Measurements from ENCODE around the gene FBXL20.
A peak's percentile ranks its signal among the peaks of the same experiment; 100 is the strongest.
"Not testable (repeated sequence)": the region's sequence is repeated elsewhere in the genome, so short reads cannot be mapped to it uniquely, and the experiment has no call there.

Gene FBXL20

DNA sequence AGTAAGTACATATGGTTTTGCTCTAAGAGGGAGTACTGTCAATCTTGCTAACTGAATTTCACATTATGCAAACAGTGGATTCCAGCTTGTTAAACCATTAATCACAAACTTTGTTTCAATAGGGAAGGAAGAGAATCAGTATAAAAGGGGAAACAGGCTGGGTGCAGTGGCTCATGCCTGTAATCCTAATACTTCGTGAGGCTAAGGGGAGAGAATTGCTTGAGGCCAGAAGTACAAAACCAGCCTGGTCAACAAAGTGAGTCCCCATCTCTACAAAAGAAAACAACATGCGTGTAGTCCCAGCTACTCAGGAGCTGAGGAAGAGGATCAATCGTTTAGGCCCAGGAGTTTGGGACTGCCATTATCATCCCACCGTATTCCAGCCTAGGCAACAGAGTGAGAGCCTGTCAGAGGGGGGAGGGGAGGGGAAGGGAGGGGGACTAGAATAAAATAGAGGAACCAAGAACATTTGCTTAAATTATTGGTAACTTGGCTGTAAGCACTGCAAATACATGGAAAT lies 65.7 kb downstream of the FBXL20 start:
- Histone ChIP-seq H3K79me2 (ENCODE audit: control insufficient read depth, insufficient read depth, low read length, poor library complexity) (no peaks in the 10 kb centered on the region), H4K8ac (ENCODE audit: low read depth, low read length) (no peak overlapping the region), H2BK12ac (ENCODE audit: low read length) (no peak overlapping the region), H3K79me1 (ENCODE audit: low read length) (no peaks in the 10 kb centered on the region), H3K4me2 (ENCODE audit: low read length) (no peak overlapping the region), H3K36me3 (ENCODE audit: control insufficient read depth in 1 of 2, insufficient read depth in 2 of 2, low read length in 2 of 2) (peaks cover 0 to 4% of the 10 kb centered on the region in 2 experiments), H2BK120ac (ENCODE audit: insufficient read depth, low read length, poor library complexity) (no peak overlapping the region), H3K23ac (ENCODE audit: low read length) (no peak overlapping the region), H2BK5ac (ENCODE audit: low read depth, low read length, poor library complexity) (no peak overlapping the region), H3K27me3 (ENCODE audit: insufficient read depth, low read length) (no peaks in the 10 kb centered on the region), H4K91ac (ENCODE audit: low read depth, low read length) (no peak overlapping the region), H3K9ac (ENCODE audit: low read length) (no peak overlapping the region), H3K9me3 (ENCODE audit: insufficient read depth, low read depth, low read length) (peaks cover 2% of the 10 kb centered on the region), H3K4me1 (ENCODE audit: control insufficient read depth in 1 of 2, insufficient read depth in 2 of 2, low read length in 2 of 2) (no peaks in the 10 kb centered on the region), H3K14ac (ENCODE audit: low read length) (no peak overlapping the region), H4K12ac (ENCODE audit: low read depth, low read length) (no peak overlapping the region), H2AFZ (ENCODE audit: insufficient read depth, low read length, poor library complexity) (no peak overlapping the region), H3K4ac (ENCODE audit: low read depth, low read length) (no peak overlapping the region), H3K27ac (ENCODE audit: low read depth, low read length) (no peak overlapping the region), H2AK5ac (ENCODE audit: low read length) (no peak overlapping the region), H3K4me3 (ENCODE audit: low read depth, low read length) (no peak overlapping the region), H3K18ac (ENCODE audit: low read length) (no peak overlapping the region)
- WGBS (ENCODE audit: extremely low coverage, insufficient coverage, insufficient read length): no CpG with 5 or more reads among the region's 4 CpGs
- peak in 1 of 2 donors; percentile 4 for DNase-seq

DNA sequence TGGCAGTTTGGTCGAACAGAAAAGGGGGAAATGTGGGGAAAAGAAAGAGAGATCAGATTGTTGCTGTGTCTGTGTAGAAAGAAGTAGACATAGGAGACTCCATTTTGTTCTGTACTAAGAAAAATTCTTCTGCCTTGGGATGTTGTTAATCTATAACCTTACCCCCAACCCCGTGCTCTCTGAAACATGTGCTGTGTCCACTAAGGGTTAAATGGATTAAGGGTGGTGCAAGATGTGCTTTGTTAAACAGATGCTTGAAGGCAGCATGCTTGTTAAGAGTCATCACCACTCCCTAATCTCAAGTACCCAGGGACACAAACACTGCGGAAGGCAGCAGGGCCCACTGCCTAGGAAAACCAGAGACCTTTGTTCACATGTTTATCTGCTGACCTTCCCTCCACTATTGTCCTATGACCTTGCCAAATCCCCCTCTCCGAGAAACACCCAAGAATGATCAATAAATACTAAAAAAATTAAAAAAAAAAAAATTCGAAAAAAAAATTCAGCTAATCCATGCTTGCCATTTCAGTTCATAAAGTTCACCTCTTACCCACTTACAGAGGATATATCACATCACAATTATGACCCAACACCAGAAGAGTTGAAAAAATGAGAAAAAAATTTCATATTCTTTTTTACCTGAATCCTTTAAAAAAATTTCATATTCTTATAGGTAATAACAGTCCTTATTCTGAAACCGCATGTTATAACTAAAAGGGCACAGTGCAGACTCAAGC lies 67.2 kb downstream of the FBXL20 start:
- not testable (repeated sequence) for H3K4me1 ChIP-seq (ENCODE audit: control insufficient read depth in 1 of 2, insufficient read depth in 2 of 2, low read length in 2 of 2); H4K12ac ChIP-seq (ENCODE audit: low read depth, low read length); H3K36me3 ChIP-seq (ENCODE audit: control insufficient read depth in 1 of 2, insufficient read depth in 2 of 2, low read length in 2 of 2); DNase-seq; H2BK5ac ChIP-seq (ENCODE audit: low read depth, low read length, poor library complexity); H3K79me1 ChIP-seq (ENCODE audit: low read length); H4K8ac ChIP-seq (ENCODE audit: low read depth, low read length); H3K9me3 ChIP-seq (ENCODE audit: insufficient read depth, low read depth, low read length); H2BK12ac ChIP-seq (ENCODE audit: low read length); H2AFZ ChIP-seq (ENCODE audit: insufficient read depth, low read length, poor library complexity); H3K23ac ChIP-seq (ENCODE audit: low read length); H3K18ac ChIP-seq (ENCODE audit: low read length); H3K79me2 ChIP-seq (ENCODE audit: control insufficient read depth, insufficient read depth, low read length, poor library complexity); H2BK120ac ChIP-seq (ENCODE audit: insufficient read depth, low read length, poor library complexity); H2AK5ac ChIP-seq (ENCODE audit: low read length); H3K4me2 ChIP-seq (ENCODE audit: low read length); H3K4ac ChIP-seq (ENCODE audit: low read depth, low read length); H3K4me3 ChIP-seq (ENCODE audit: low read depth, low read length); H3K9ac ChIP-seq (ENCODE audit: low read length); H4K91ac ChIP-seq (ENCODE audit: low read depth, low read length); H3K27me3 ChIP-seq (ENCODE audit: insufficient read depth, low read length); H3K14ac ChIP-seq (ENCODE audit: low read length); H3K27ac ChIP-seq (ENCODE audit: low read depth, low read length)
- 100% methylated on average over 1 of the region's 6 CpGs for WGBS (ENCODE audit: extremely low coverage, insufficient coverage, insufficient read length)

DNA sequence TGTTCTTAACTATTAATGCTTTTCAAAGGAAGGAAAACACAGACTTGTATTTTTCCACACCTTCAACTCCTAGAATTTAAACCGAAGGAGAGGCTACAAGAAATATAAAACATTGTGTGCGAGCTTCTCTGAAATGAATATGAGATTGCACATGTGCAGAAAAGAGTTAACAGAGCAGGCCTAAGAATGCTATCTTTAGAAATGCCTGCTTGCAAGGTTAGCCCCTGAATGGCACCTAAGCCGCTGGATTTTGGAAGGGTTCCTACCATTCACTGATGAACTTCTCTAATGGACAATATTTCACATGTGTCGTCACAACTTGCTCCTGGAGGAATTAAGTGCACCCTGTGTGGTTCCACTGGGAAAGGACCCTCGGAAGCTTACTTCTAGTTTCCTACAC lies 69.3 kb downstream of the FBXL20 start:
- Histone ChIP-seq H3K14ac (ENCODE audit: low read length) (no peak overlapping the region), H3K23ac (ENCODE audit: low read length) (no peak overlapping the region), H2AFZ (ENCODE audit: insufficient read depth, low read length, poor library complexity) (no peak overlapping the region), H3K4ac (ENCODE audit: low read depth, low read length) (no peak overlapping the region), H3K79me1 (ENCODE audit: low read length) (no peaks in the 10 kb centered on the region), H2BK12ac (ENCODE audit: low read length) (no peak overlapping the region), H3K79me2 (ENCODE audit: control insufficient read depth, insufficient read depth, low read length, poor library complexity) (no peaks in the 10 kb centered on the region), H3K4me1 (ENCODE audit: control insufficient read depth in 1 of 2, insufficient read depth in 2 of 2, low read length in 2 of 2) (no peaks in the 10 kb centered on the region), H2BK5ac (ENCODE audit: low read depth, low read length, poor library complexity) (no peak overlapping the region), H3K4me3 (ENCODE audit: low read depth, low read length) (no peak overlapping the region), H4K91ac (ENCODE audit: low read depth, low read length) (no peak overlapping the region), H3K27me3 (ENCODE audit: insufficient read depth, low read length) (no peaks in the 10 kb centered on the region), H2BK120ac (ENCODE audit: insufficient read depth, low read length, poor library complexity) (no peak overlapping the region), H3K4me2 (ENCODE audit: low read length) (no peak overlapping the region), H2AK5ac (ENCODE audit: low read length) (no peak overlapping the region), H3K18ac (ENCODE audit: low read length) (no peak overlapping the region), H3K36me3 (ENCODE audit: control insufficient read depth in 1 of 2, insufficient read depth in 2 of 2, low read length in 2 of 2) (peaks cover 0 to 4% of the 10 kb centered on the region in 2 experiments), H3K27ac (ENCODE audit: low read depth, low read length) (no peak overlapping the region), H4K8ac (ENCODE audit: low read depth, low read length) (no peak overlapping the region), H3K9me3 (ENCODE audit: insufficient read depth, low read depth, low read length) (peaks cover 2% of the 10 kb centered on the region), H4K12ac (ENCODE audit: low read depth, low read length) (no peak overlapping the region), H3K9ac (ENCODE audit: low read length) (no peak overlapping the region)
- DNase-seq: no peak
- no CpG with 5 or more reads among the region's 5 CpGs for WGBS (ENCODE audit: extremely low coverage, insufficient coverage, insufficient read length)

DNA sequence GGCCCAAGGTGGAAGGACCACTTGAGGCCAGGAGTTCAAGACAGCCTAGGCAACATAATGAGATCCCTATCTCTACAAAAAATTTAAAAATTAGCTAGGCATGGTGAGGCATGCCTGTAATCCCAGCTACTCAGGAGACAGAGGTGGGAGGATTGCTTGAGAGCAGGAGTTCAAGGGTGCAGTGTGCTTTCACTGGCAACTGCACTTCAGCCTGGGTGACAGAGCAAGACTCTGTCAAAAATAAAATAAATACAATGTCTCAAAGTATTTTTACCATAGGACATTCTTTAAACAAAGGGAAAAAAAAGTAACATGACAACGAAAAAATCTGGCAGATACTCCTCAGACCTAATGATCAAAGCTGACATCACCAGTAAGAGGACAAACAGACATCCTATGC lies 72.6 kb downstream of the FBXL20 start:
- Histone ChIP-seq H3K18ac (ENCODE audit: low read length) (no peak overlapping the region), H3K4me2 (ENCODE audit: low read length) (no peak overlapping the region), H3K4ac (ENCODE audit: low read depth, low read length) (no peak overlapping the region), H3K36me3 (ENCODE audit: control insufficient read depth in 1 of 2, insufficient read depth in 2 of 2, low read length in 2 of 2) (peaks cover 0 to 4% of the 10 kb centered on the region in 2 experiments), H3K4me1 (ENCODE audit: control insufficient read depth in 1 of 2, insufficient read depth in 2 of 2, low read length in 2 of 2) (no peaks in the 10 kb centered on the region), H4K12ac (ENCODE audit: low read depth, low read length) (no peak overlapping the region), H2BK12ac (ENCODE audit: low read length) (no peak overlapping the region), H3K14ac (ENCODE audit: low read length) (no peak overlapping the region), H2AK5ac (ENCODE audit: low read length) (no peak overlapping the region), H3K9ac (ENCODE audit: low read length) (no peak overlapping the region), H3K79me1 (ENCODE audit: low read length) (no peaks in the 10 kb centered on the region), H2BK5ac (ENCODE audit: low read depth, low read length, poor library complexity) (no peak overlapping the region), H4K8ac (ENCODE audit: low read depth, low read length) (no peak overlapping the region), H3K23ac (ENCODE audit: low read length) (no peak overlapping the region), H2BK120ac (ENCODE audit: insufficient read depth, low read length, poor library complexity) (no peak overlapping the region), H3K9me3 (ENCODE audit: insufficient read depth, low read depth, low read length) (peaks cover 2% of the 10 kb centered on the region), H3K27ac (ENCODE audit: low read depth, low read length) (no peak overlapping the region), H3K79me2 (ENCODE audit: control insufficient read depth, insufficient read depth, low read length, poor library complexity) (no peaks in the 10 kb centered on the region), H2AFZ (ENCODE audit: insufficient read depth, low read length, poor library complexity) (no peak overlapping the region), H4K91ac (ENCODE audit: low read depth, low read length) (no peak overlapping the region), H3K27me3 (ENCODE audit: insufficient read depth, low read length) (no peaks in the 10 kb centered on the region), H3K4me3 (ENCODE audit: low read depth, low read length) (no peak overlapping the region)
- no peak for DNase-seq
- WGBS (ENCODE audit: extremely low coverage, insufficient coverage, insufficient read length): no CpG with 5 or more reads among the region's 1 CpG

Data from trophoblast cell (in vitro differentiated cells and primary cell).